PC-9 (cell line): ENCODE results near the gene SPATA16. TPM values are rescaled to one million over a fixed set of nuclear protein-coding genes. Genes with fewer than 3 reads are reported as not detected.

Source experiments
- BruUV-seq: library from RNA; stranded (reverse); fragments of 400-500 nt; replicated peaks from 2 replicates; lab custom pipeline; 2021; lab: Mats Ljungman, UMichigan
- CTCF ChIA-PET: fragments of 300-600 bp; sonication (Branson Sonifier 250); formaldehyde crosslinking; loops from one replicate; lab custom pipeline; 2022; ENCODE audit warnings: antibody characterized with exemption; lab: Charles Lee
- POLR2A ChIA-PET: fragments of 300-600 bp; sonication (Branson Sonifier 250); formaldehyde crosslinking; loops from one replicate; lab custom pipeline; 2022; ENCODE audit warnings: antibody characterized with exemption; ENCODE audit not compliant: unreplicated experiment; lab: Charles Lee
- DNase-seq, 2 experiments: peaks; one replicate each; pipeline versions ENCODE4 v3.0.0 to v3.0.0-alpha.2; 2015 to 2022; ENCODE audit warnings: mixed read lengths in 1 of 2
- H2AFZ ChIP-seq: fragments of 200-600 bp; sonication (generic); 2 replicates; pipeline ENCODE4 v1.8.1; 2017; ENCODE audit warnings: antibody characterized with exemption
- H3F3A ChIP-seq: fragments of 200-600 bp; sonication (generic); 2 replicates; pipeline ENCODE4 v1.8.1; 2017; ENCODE audit warnings: antibody characterized with exemption, mild to moderate bottlenecking, low read depth; ENCODE audit not compliant: insufficient read depth
- H3K27ac ChIP-seq: fragments of 200-600 bp; sonication (generic); 2 replicates; pipeline ENCODE4 v1.6.1; 2016; ENCODE audit warnings: mixed run types
- H3K27me3 ChIP-seq: fragments of 200-600 bp; sonication (generic); 2 replicates; pipeline ENCODE4 v1.6.1; 2016; ENCODE audit warnings: low read depth, mixed run types; ENCODE audit not compliant: insufficient read depth
- H3K36me3 ChIP-seq: fragments of 200-600 bp; sonication (generic); 2 replicates; pipeline ENCODE4 v1.6.1; 2016; ENCODE audit warnings: low read depth, mixed run types
- H3K4me1 ChIP-seq: fragments of 200-600 bp; sonication (generic); replicated peaks from 2 replicates; pipeline ENCODE4 v1.6.1; 2016; ENCODE audit warnings: mixed run types; ENCODE audit not compliant: insufficient read depth
- H3K4me2 ChIP-seq: fragments of 200-600 bp; sonication (generic); 2 replicates; pipeline ENCODE4 v1.6.1; 2017; ENCODE audit warnings: mixed run types
- H3K4me3 ChIP-seq: fragments of 200-600 bp; sonication (generic); 2 replicates; pipeline ENCODE4 v1.6.1; 2016; ENCODE audit warnings: mixed run types
- H3K79me2 ChIP-seq: fragments of 200-600 bp; sonication (generic); 2 replicates; pipeline ENCODE4 v1.6.1; 2017; ENCODE audit warnings: low read depth, mixed run types
- H3K9me2 ChIP-seq: fragments of 200-600 bp; sonication (generic); 2 replicates; pipeline ENCODE4 v1.8.1; 2017; ENCODE audit warnings: mild to moderate bottlenecking; ENCODE audit not compliant: insufficient read depth
- H3K9me3 ChIP-seq: fragments of 200-600 bp; sonication (generic); 2 replicates; pipeline ENCODE4 v1.8.1; 2016; ENCODE audit warnings: low read depth; ENCODE audit not compliant: insufficient read depth
- H4K20me1 ChIP-seq: fragments of 200-600 bp; sonication (generic); 2 replicates; pipeline ENCODE4 v1.8.1; 2017; ENCODE audit not compliant: insufficient read depth
- CTCF ChIP-seq: fragments of 200-600 bp; sonication (generic); conservative IDR thresholded peaks from 2 replicates; pipeline ENCODE4 v1.6.1; 2017; ENCODE audit warnings: mixed run types, antibody characterized with exemption, mild to moderate bottlenecking, moderate library complexity
- EZH2 ChIP-seq: fragments of 200-600 bp; sonication (generic); IDR thresholded peaks from 2 replicates; pipeline ENCODE4 v1.8.0; 2017; ENCODE audit warnings: antibody characterized with exemption, low read depth
- intact Hi-C: fragments of 100-400 bp; cut with micrococcal nuclease; formaldehyde crosslinking; loops from one replicate; pipeline ENCODE4 v1.10.0; 2022; ENCODE audit not compliant: unreplicated experiment
- total RNA-seq: library from RNA; stranded (reverse); gene quantifications from 2 replicates; pipeline ENCODE4 v1.2.3, GENCODE V29; 2021

SPATA16 gene
- total RNA-seq, 1 experiment from 2014 or later = not detected

GRCh38 chr3:173153631-173154030 is 12.6 kb upstream of the SPATA16 start:
- no peaks in the 10 kb centered on the region for H4K20me1 ChIP-seq
- H3K79me2 ChIP-seq = no peaks in the 10 kb centered on the region
- H3K4me2 ChIP-seq = no peak overlapping the region
- CTCF ChIA-PET = no interaction called here
- H2AFZ ChIP-seq = no peak overlapping the region
- no peak for DNase-seq
- no peaks in the 10 kb centered on the region for H3K9me2 ChIP-seq
- no TSS peak for BruUV-seq
- H3K4me1 ChIP-seq = no peaks in the 10 kb centered on the region
- H3K9me3 ChIP-seq = no peaks in the 10 kb centered on the region
- no peaks in the 10 kb centered on the region for H3K36me3 ChIP-seq
- no peaks in the 10 kb centered on the region for H3K27me3 ChIP-seq
- no peak for TF ChIP-seq EZH2
- TF ChIP-seq CTCF = no peak
- H3K4me3 ChIP-seq = no peak overlapping the region
- H3F3A ChIP-seq = no peaks in the 10 kb centered on the region
- POLR2A ChIA-PET = no interaction called here
- intact Hi-C loops = no loop called here
- H3K27ac ChIP-seq = no peak overlapping the region

DNA sequence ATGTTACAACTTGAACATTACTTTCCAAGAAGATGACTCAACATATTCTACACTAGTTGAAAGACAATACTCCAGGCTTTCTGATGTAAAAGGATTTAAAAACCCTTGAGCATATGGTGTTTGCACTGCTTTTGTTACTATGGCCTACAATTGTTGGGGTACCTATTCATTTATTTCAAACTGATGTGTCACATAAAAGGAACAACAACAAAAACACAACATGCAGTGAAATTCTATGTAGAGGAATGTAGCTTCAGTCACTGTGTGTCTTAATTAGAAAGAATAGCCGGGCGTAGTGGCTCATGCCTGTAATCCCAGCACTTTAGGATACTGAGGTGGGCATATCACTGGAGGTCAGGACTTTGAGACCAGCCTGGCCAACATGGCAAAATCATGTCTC is 1.6 kb downstream of the SPATA16 start:
- Histone ChIP-seq H3K4me2 (no peak overlapping the region), H3K9me2 (no peaks in the 10 kb centered on the region), H3K4me1 (no peaks in the 10 kb centered on the region), H3K36me3 (no peaks in the 10 kb centered on the region), H4K20me1 (no peaks in the 10 kb centered on the region), H3K4me3 (no peak overlapping the region), H3K27me3 (no peaks in the 10 kb centered on the region), H2AFZ (no peak overlapping the region), H3F3A (no peaks in the 10 kb centered on the region), H3K27ac (no peak overlapping the region), H3K9me3 (no peaks in the 10 kb centered on the region), H3K79me2 (no peaks in the 10 kb centered on the region)
- no peak for DNase-seq
- CTCF ChIA-PET = no interaction called here
- POLR2A ChIA-PET = no interaction called here
- intact Hi-C loops = no loop called here
- TF ChIP-seq EZH2 (no peak), CTCF (no peak)
- BruUV-seq = no TSS peak

DNA sequence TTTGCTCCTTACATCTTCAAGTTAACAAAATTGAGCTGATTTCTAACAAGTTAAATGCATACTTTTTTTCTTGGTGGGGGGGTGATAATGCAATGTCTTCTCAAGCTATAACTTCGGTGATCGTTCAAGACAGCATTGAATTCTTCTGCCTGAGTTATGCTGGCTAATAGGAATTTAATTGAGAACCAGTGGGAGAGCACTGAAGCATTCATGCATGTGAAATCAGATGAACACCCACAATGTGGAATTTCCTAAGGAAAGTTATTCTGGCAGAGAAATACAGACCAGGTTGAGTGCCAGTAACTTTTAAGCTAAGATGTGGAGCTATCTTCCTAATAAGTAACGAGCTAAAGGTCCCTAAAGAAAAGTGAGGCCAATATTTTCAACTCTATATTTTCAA is 3.0 kb downstream of the SPATA16 start:
- Histone ChIP-seq H3K4me2 (no peak overlapping the region), H2AFZ (no peak overlapping the region), H3F3A (no peaks in the 10 kb centered on the region), H3K4me3 (no peak overlapping the region), H3K9me2 (no peaks in the 10 kb centered on the region), H3K9me3 (no peaks in the 10 kb centered on the region), H3K4me1 (no peaks in the 10 kb centered on the region), H4K20me1 (no peaks in the 10 kb centered on the region; the same call in 1 of the 2 replicates), H3K36me3 (no peaks in the 10 kb centered on the region), H3K79me2 (no peaks in the 10 kb centered on the region), H3K27ac (no peak overlapping the region), H3K27me3 (no peaks in the 10 kb centered on the region)
- BruUV-seq = no TSS peak
- intact Hi-C loops = no loop called here
- ChIA-PET CTCF (no interaction called here), POLR2A (no interaction called here)
- TF ChIP-seq CTCF = no peak
- TF ChIP-seq EZH2 = no peak
- no peak for DNase-seq
